Measurements from ENCODE around the gene DMRTC1B.
"Not testable (repeated sequence)": the region's sequence is repeated elsewhere in the genome, so short reads cannot be mapped to it uniquely, and the experiment has no call there.

DMRTC1B gene

GRCh38 chrX:72776653-72777466, at the start of gene DMRTC1B:
Gene DMRTC1B (plus strand): TSS chrX:72776890. CDS start chrX:72845136, 68,246 bp downstream.
- DNase-seq: not testable (repeated sequence)

- no peak for DNase-seq
Measured at GRCh38 chrX:72727846-72728245, 48.8 kb upstream of the DMRTC1B start.

- DNase-seq: not testable (repeated sequence)
Measured at GRCh38 chrX:72733636-72734035, 43.1 kb upstream of the DMRTC1B start.

GRCh38 chrX:72735561-72735960, 41.1 kb upstream of the DMRTC1B start:
- DNase-seq: no peak

GRCh38 chrX:72745546-72745945, 31.1 kb upstream of the DMRTC1B start:
- not testable (repeated sequence) for DNase-seq

- DNase-seq: not testable (repeated sequence)
Measured at GRCh38 chrX:72748545-72748944, 28.1 kb upstream of the DMRTC1B start.

GRCh38 chrX:72760454-72760853, 16.2 kb upstream of the DMRTC1B start:
- DNase-seq: not testable (repeated sequence)

- DNase-seq: not testable (repeated sequence)
Measured at GRCh38 chrX:72777467-72777790, 739 bp downstream of the DMRTC1B start.

GRCh38 chrX:72778146-72778545, 1.5 kb downstream of the DMRTC1B start:
- DNase-seq: not testable (repeated sequence)

GRCh38 chrX:72782560-72782959, 5.9 kb downstream of the DMRTC1B start, which contains the start of gene FAM236B:
Gene FAM236B (minus strand): TSS chrX:72782660. CDS start chrX:72782560, 100 bp downstream.
- DNase-seq: not testable (repeated sequence)

GRCh38 chrX:72783365-72783936, 6.8 kb downstream of the DMRTC1B start:
- not testable (repeated sequence) for DNase-seq

GRCh38 chrX:72783964-72784363, 7.3 kb downstream of the DMRTC1B start:
- DNase-seq: not testable (repeated sequence)

- DNase-seq: not testable (repeated sequence)
Measured at GRCh38 chrX:72788142-72788541, 11.5 kb downstream of the DMRTC1B start.

GRCh38 chrX:72790390-72790789, 13.7 kb downstream of the DMRTC1B start:
- not testable (repeated sequence) for DNase-seq

GRCh38 chrX:72808110-72808509, 31.4 kb downstream of the DMRTC1B start, which contains the start of gene FAM236D:
Gene FAM236D (minus strand): TSS chrX:72808210. CDS start chrX:72808110, 100 bp downstream.
- DNase-seq: not testable (repeated sequence)

GRCh38 chrX:72830701-72831100, 54.0 kb downstream of the DMRTC1B start:
- not testable (repeated sequence) for DNase-seq

- not testable (repeated sequence) for DNase-seq
Measured at GRCh38 chrX:72837532-72837931, 60.8 kb downstream of the DMRTC1B start.

GRCh38 chrX:72882898-72883297, 106.2 kb downstream of the DMRTC1B start:
- DNase-seq: not testable (repeated sequence)

GRCh38 chrX:72889740-72890139, 113.0 kb downstream of the DMRTC1B start:
- DNase-seq: not testable (repeated sequence)

Measured in activated CD4-positive, alpha-beta T cell treated with anti-CD3 and anti-CD28 coated beads, Interleukin-2, amount 50 U/mL, for 48 hours (primary cell).